K562 (cell line): ENCODE results near the gene CACNA2D3. TPM values are rescaled to one million over a fixed set of nuclear protein-coding genes. Genes with fewer than 3 reads are reported as not detected.
"Not testable (repeated sequence)": the region's sequence is repeated elsewhere in the genome, so short reads cannot be mapped to it uniquely, and the experiment has no call there.

ENCODE experiments used
- ATAC-seq: fragments of 200-7000 bp; cut with Tn5 transposase; 3 replicates; pipeline ENCODE4 v1.9.1; 2020; ENCODE audit warnings: moderate library complexity
- BruUV-seq: library from RNA; stranded (reverse); fragments of 400-500 nt; replicated peaks from 2 replicates; lab custom pipeline; 2021; lab: Mats Ljungman, UMichigan
- CTCF ChIA-PET: fragments of 300-600 bp; formaldehyde crosslinking; extraction: SDS; loops from one replicate; lab custom pipeline; 2021; ENCODE audit warnings: low intra/inter-chr PET ratio; lab: Yijun Ruan, JAX
- POLR2A ChIA-PET: fragments of 300-600, 350-650 bp; sonication (Branson Sonifier 250); formaldehyde crosslinking; extraction: SDS; loops from one replicate; lab custom pipeline; 2021; ENCODE audit warnings: antibody characterized with exemption, inconsistent platforms; lab: Yijun Ruan, JAX
- DNase-seq, 4 experiments: peaks; one replicate each; pipeline versions ENCODE4 v3.0.0 to v3.0.0-alpha.2; 2011 to 2018; ENCODE audit warnings: low spot score in 3 of 4, mixed read lengths in 3 of 4; ENCODE audit errors: extremely low read depth in 1 of 4
- FAIRE-seq: peaks from 2 replicates; lab custom pipeline; 2011; peaks lifted over from hg19 to GRCh38; lab: Jason Lieb, UNC
- H2AFZ ChIP-seq: 2 replicates; pipeline ENCODE4 v1.6.0; 2011; ENCODE audit warnings: low read depth, low read length, control low read depth, inconsistent platforms
- H3K27ac ChIP-seq: fragments of 200-600 bp; 3 replicates; pipeline ENCODE4 v1.8.0; 2011; ENCODE audit warnings: low read depth, mild to moderate bottlenecking, control low read depth, inconsistent platforms, low read length, moderate library complexity, mixed read lengths; ENCODE audit errors: extremely low read depth
- H3K27me3 ChIP-seq, 2 experiments: fragments of 300-600 bp in 1 of 2; 2 replicates in 1 of 2; 3 replicates in 1 of 2; pipeline versions ENCODE4 v1.6.0 to v1.8.0; 2011; ENCODE audit warnings: inconsistent platforms in 2 of 2, low read length in 2 of 2, mild to moderate bottlenecking in 1 of 2, mixed read lengths in 1 of 2, moderate library complexity in 1 of 2; ENCODE audit not compliant: control insufficient read depth in 2 of 2, insufficient read depth in 2 of 2
- H3K36me3 ChIP-seq: fragments of 300-600 bp; 3 replicates; pipeline ENCODE4 v1.8.0; 2011; ENCODE audit warnings: mild to moderate bottlenecking, low read length, inconsistent platforms; ENCODE audit not compliant: control insufficient read depth, insufficient read depth
- H3K4me1 ChIP-seq, 2 experiments: fragments of 200-600 bp in 1 of 2; replicated peaks in 1 of 2; 2 replicates in 1 of 2; 3 replicates in 1 of 2; pipeline versions ENCODE4 v1.5.1 to v1.8.0; 2011; ENCODE audit warnings: inconsistent platforms in 2 of 2, low read length in 2 of 2, mild to moderate bottlenecking in 1 of 2, mixed read lengths in 1 of 2, moderate library complexity in 1 of 2; ENCODE audit not compliant: control insufficient read depth in 2 of 2, insufficient read depth in 2 of 2
- H3K4me2 ChIP-seq: 2 replicates; pipeline ENCODE4 v1.6.1; 2011; ENCODE audit warnings: low read length, control low read depth, inconsistent platforms, mixed read lengths; ENCODE audit not compliant: insufficient read depth
- H3K4me3 ChIP-seq: fragments of 200-600 bp; sonication (generic), shearing (Covaris generic); 2 replicates; pipeline ENCODE4 v1.5.1; 2016; ENCODE audit warnings: control low read depth, inconsistent platforms
- H3K79me2 ChIP-seq: fragments of 200-600 bp; 3 replicates; pipeline ENCODE4 v1.8.0; 2011; ENCODE audit warnings: low read length, inconsistent platforms; ENCODE audit not compliant: control insufficient read depth, insufficient read depth
- H3K9ac ChIP-seq, 2 experiments: 2 replicates each; pipeline versions ENCODE4 v1.6.0 to v1.6.1; 2011; ENCODE audit warnings: low read depth in 2 of 2, low read length in 2 of 2, control low read depth in 1 of 2, inconsistent platforms in 1 of 2, mild to moderate bottlenecking in 1 of 2, mixed read lengths in 1 of 2; ENCODE audit not compliant: insufficient read depth in 1 of 2
- H3K9me1 ChIP-seq: one replicate; pipeline ENCODE4 v1.6.0; 2011; ENCODE audit warnings: inconsistent platforms, mild to moderate bottlenecking, low read length, moderate library complexity; ENCODE audit not compliant: control insufficient read depth, insufficient read depth
- H3K9me3 ChIP-seq: replicated peaks from 2 replicates; pipeline ENCODE4 v1.5.1; 2011; ENCODE audit warnings: low read depth, low read length, inconsistent platforms; ENCODE audit not compliant: control insufficient read depth, insufficient read depth
- H4K20me1 ChIP-seq: replicated peaks from 2 replicates; pipeline ENCODE4 v1.6.1; 2011; ENCODE audit warnings: low read length, inconsistent platforms, mixed read lengths; ENCODE audit not compliant: control insufficient read depth, insufficient read depth
- HLTF ChIP-seq: fragments of 450-650 bp; IDR thresholded peaks from 2 replicates; pipeline ENCODE4 v1.6.1; 2016
- HMBOX1 ChIP-seq: sonication (generic); IDR thresholded peaks from 2 replicates; pipeline ENCODE4 v1.6.1; 2016
- JUN ChIP-seq, 2 experiments: sonication (generic) in 1 of 2; formaldehyde crosslinking in 1 of 2; IDR thresholded peaks; 2 replicates each; pipeline versions ENCODE4 v1.6.1 to v1.8.0; 2012 to 2022; ENCODE audit warnings: borderline replicate concordance in 2 of 2, mild to moderate bottlenecking in 2 of 2, improper control_type of control experiment in 1 of 2, low read depth in 1 of 2, low read length in 1 of 2, missing genetic modification reagents in 1 of 2
- MECOM ChIP-seq: fragments of 250-450 bp; sonication (Bioruptor Pico); IDR thresholded peaks from 2 replicates; pipeline ENCODE4 v1.8.0; 2022; ENCODE audit warnings: inconsistent platforms
- TSC22D4 ChIP-seq: fragments of 450-650 bp; IDR thresholded peaks from 2 replicates; pipeline ENCODE4 v1.6.1; 2016; ENCODE audit warnings: missing genetic modification characterization, missing biosample characterization, control low read depth
- ZC3H4 ChIP-seq: sonication (generic); formaldehyde crosslinking; IDR thresholded peaks from 2 replicates; pipeline ENCODE4 v1.9.0; 2021; ENCODE audit warnings: missing genetic modification reagents, borderline replicate concordance
- ZNF316 ChIP-seq: fragments of 450-650 bp; IDR thresholded peaks from 2 replicates; pipeline ENCODE4 v1.6.1; 2016
- WGBS: fragments of 100-300 bp; shearing (Covaris generic); methylation state at CpG from one replicate; pipeline ENCODE4 v1.1.6; 2016; ENCODE audit warnings: low coverage, mixed read lengths; ENCODE audit not compliant: insufficient coverage; ENCODE audit errors: missing lambda C conversion rate; 5-methylcytosine and 5-hydroxymethylcytosine counted together
- in situ Hi-C: fragments of 300-500 bp; cut with MboI; formaldehyde crosslinking; loops from 4 replicates; pipeline ENCODE4 v1.15.0; 2018; ENCODE audit warnings: inconsistent platforms, mixed read lengths
- intact Hi-C: fragments of 100-400 bp; cut with micrococcal nuclease; formaldehyde crosslinking; loops from 2 replicates; pipeline ENCODE4 v1.14.2; 2022
- polyA plus RNA-seq, 8 experiments: library from polyadenylated mRNA; depleted of rRNA in 4 of 8; stranded (reverse) in 5 of 8; unstranded in 3 of 8; fragments of >200 nt; fragmentation: Nextera tagmentation in 2 of 8; fragmentation: Illumina TruSeq in 1 of 8; extraction: Ambion mirVana in 2 of 8; extraction: Trizol in 1 of 8; gene quantifications; 2 replicates each; pipeline versions ENCODE4 v1.2.1 to v1.2.3, GENCODE V29; 2011 to 2014; ENCODE audit warnings: inconsistent platforms in 1 of 8, missing spikeins in 1 of 8
- total RNA-seq, 7 experiments: library from RNA; depleted of rRNA in 6 of 7; stranded (reverse); fragments of >200 nt in 6 of 7; fragmentation: Illumina TruSeq in 2 of 7; extraction: Trizol in 2 of 7; gene quantifications; 2 replicates each; pipeline versions ENCODE4 v1.2.1 to v1.2.3, GENCODE V29; 2011 to 2021; ENCODE audit warnings: low replicate concordance in 1 of 7
- TF ChIP-seq, protein P1 (sequence below): sonication (generic); formaldehyde crosslinking; IDR thresholded peaks from 2 replicates; pipeline ENCODE4 v1.8.0; 2022; ENCODE audit warnings: mild to moderate bottlenecking, missing genetic modification reagents, borderline replicate concordance

CACNA2D3 gene
- total and polyA plus RNA-seq, 9 of the 15 experiments (the other 6 are each of a cell fraction or from before 2014, with no cell fraction given), result 0.01 TPM; not detected in 8

DNA sequence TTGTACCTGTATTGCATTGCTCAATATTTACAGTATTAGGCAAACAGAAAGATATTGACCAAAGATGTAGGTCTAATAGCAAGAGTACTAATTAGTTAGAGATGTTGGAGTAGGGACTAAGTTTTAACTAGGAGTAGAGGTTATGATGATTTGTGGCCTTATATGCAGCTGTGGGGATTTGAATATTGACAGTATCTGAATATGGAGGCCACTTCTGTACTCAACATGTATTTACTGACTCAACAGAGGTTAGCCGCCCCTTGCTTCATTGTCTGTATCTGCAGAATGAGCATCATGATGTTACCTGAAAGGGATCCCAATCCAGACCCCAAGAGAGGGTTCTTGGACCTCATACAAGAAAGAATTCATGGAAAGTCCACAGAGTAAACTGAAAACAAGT, 855.1 kb downstream of the CACNA2D3 start:
- H3K4me1 ChIP-seq, result no peaks in the 10 kb centered on the region
- no peaks in the 10 kb centered on the region for H3K9me3 ChIP-seq
- H3K27me3 ChIP-seq, result no peaks in the 10 kb centered on the region
- H3K4me3 ChIP-seq, result no peak overlapping the region
- no peak for FAIRE-seq
- no peaks in the 10 kb centered on the region for H4K20me1 ChIP-seq
- no peak overlapping the region for H3K9ac ChIP-seq
- in situ Hi-C loops (no loop called here), intact Hi-C loops (no loop called here)
- ChIA-PET POLR2A (no interaction called here), CTCF (no interaction called here)
- ATAC-seq, result no peak
- no peak overlapping the region for H2AFZ ChIP-seq
- H3K27ac ChIP-seq, result no peak overlapping the region
- no peaks in the 10 kb centered on the region for H3K79me2 ChIP-seq
- no TSS peak for BruUV-seq
- no peak overlapping the region for H3K4me2 ChIP-seq
- WGBS, result 0% methylated on average over 1 of the region's 1 CpG
- H3K36me3 ChIP-seq, result no peaks in the 10 kb centered on the region
- no peak for DNase-seq
- no peak for TF ChIP-seq HLTF
- no peak for TF ChIP-seq MECOM
- TF ChIP-seq JUN (IDR thresholded peaks at IDR 0.05; ENCODE audit: borderline replicate concordance, low read depth, low read length), result no peak
- no peak for TF ChIP-seq JUN (CRISPR knock-in tag; IDR thresholded peaks at IDR 0.05; ENCODE audit: borderline replicate concordance)
- TF ChIP-seq, protein P1, sequence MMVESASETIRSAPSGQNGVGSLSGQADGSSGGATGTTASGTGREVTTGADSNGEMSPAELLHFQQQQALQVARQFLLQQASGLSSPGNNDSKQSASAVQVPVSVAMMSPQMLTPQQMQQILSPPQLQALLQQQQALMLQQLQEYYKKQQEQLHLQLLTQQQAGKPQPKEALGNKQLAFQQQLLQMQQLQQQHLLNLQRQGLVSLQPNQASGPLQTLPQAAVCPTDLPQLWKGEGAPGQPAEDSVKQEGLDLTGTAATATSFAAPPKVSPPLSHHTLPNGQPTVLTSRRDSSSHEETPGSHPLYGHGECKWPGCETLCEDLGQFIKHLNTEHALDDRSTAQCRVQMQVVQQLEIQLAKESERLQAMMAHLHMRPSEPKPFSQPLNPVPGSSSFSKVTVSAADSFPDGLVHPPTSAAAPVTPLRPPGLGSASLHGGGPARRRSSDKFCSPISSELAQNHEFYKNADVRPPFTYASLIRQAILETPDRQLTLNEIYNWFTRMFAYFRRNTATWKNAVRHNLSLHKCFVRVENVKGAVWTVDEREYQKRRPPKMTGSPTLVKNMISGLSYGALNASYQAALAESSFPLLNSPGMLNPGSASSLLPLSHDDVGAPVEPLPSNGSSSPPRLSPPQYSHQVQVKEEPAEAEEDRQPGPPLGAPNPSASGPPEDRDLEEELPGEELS (CRISPR knock-in tag), result no peak
- no peak for TF ChIP-seq HMBOX1
- TF ChIP-seq ZNF316, result no peak
- TF ChIP-seq TSC22D4 (tag), result no peak
- no peak for TF ChIP-seq ZC3H4 (CRISPR knock-in tag)
- no peaks in the 10 kb centered on the region for H3K9me1 ChIP-seq

- H3K4me2 ChIP-seq, H3K9me3 ChIP-seq, intact Hi-C loops, H3K27ac ChIP-seq, H3K36me3 ChIP-seq, POLR2A ChIA-PET, H4K20me1 ChIP-seq, H3K4me3 ChIP-seq, in situ Hi-C loops, H2AFZ ChIP-seq, H3K79me2 ChIP-seq, H3K9me1 ChIP-seq, H3K9ac ChIP-seq, DNase-seq, BruUV-seq, ATAC-seq, H3K4me1 ChIP-seq, H3K27me3 ChIP-seq, FAIRE-seq, CTCF ChIA-PET: not testable (repeated sequence)
- WGBS, result 2% methylated on average over 4 of the region's 4 CpGs
Observed at GRCh38 chr3:54977946-54978345, 855.6 kb downstream of the CACNA2D3 start.
